GM18498 (cell line): ENCODE data around the gene SNU13.
A peak's percentile ranks its signal among the peaks of the same experiment; 100 is the strongest.
"Not testable (repeated sequence)": the region's sequence is repeated elsewhere in the genome, so short reads cannot be mapped to it uniquely, and the experiment has no call there.

Experiments used
- ATAC-seq: cut with Tn5 transposase; IDR thresholded peaks from one replicate; pipeline ENCODE4 v1.9.1; 2021; ENCODE audit warnings: mild to moderate bottlenecking, moderate library complexity; ENCODE audit not compliant: unreplicated experiment

SNU13 gene

GRCh38 chr22:41688365-41689211 is at the start of gene SNU13:
Gene SNU13 (minus strand): TSS chr22:41688867. CDS start chr22:41688796, 71 bp downstream.
- peak; percentile 77 for ATAC-seq

- ATAC-seq = not testable (repeated sequence)
Measured at GRCh38 chr22:41733241-41733640, 44.6 kb upstream of the SNU13 start.

GRCh38 chr22:41732096-41732772 is 43.6 kb upstream of the SNU13 start:
- ATAC-seq = no peak

- no peak for ATAC-seq
Measured at GRCh38 chr22:41731609-41732008, 42.9 kb upstream of the SNU13 start.

GRCh38 chr22:41725510-41726110 is 36.9 kb upstream of the SNU13 start:
- no peak for ATAC-seq

- ATAC-seq = no peak
Measured at GRCh38 chr22:41722496-41722895, 33.8 kb upstream of the SNU13 start.

- ATAC-seq = no peak
Measured at GRCh38 chr22:41713004-41713403, 24.3 kb upstream of the SNU13 start.

GRCh38 chr22:41709341-41709740 is 20.7 kb upstream of the SNU13 start:
- no peak for ATAC-seq

- ATAC-seq = no peak
Measured at GRCh38 chr22:41702763-41703162, 14.1 kb upstream of the SNU13 start.

GRCh38 chr22:41700108-41700364 is 11.4 kb upstream of the SNU13 start:
- no peak for ATAC-seq

GRCh38 chr22:41699264-41700107 is 10.8 kb upstream of the SNU13 start, which contains the start of gene MEI1:
Gene MEI1 (plus strand): TSS chr22:41699503. CDS start chr22:41699539, 36 bp downstream.
- ATAC-seq = no peak

- no peak for ATAC-seq
Measured at GRCh38 chr22:41697126-41697775, 8.6 kb upstream of the SNU13 start.

- ATAC-seq = no peak
Measured at GRCh38 chr22:41696703-41697102, 8.0 kb upstream of the SNU13 start.

GRCh38 chr22:41695211-41695610 is 6.5 kb upstream of the SNU13 start:
- ATAC-seq = no peak

- no peak for ATAC-seq
Measured at GRCh38 chr22:41690476-41690875, 1.8 kb upstream of the SNU13 start.

GRCh38 chr22:41687901-41688364 is 734 bp downstream of the SNU13 start:
- peak; percentile 32 for ATAC-seq

- not testable (repeated sequence) for ATAC-seq
Measured at GRCh38 chr22:41686890-41687289, 1.8 kb downstream of the SNU13 start.

- no peak for ATAC-seq
Measured at GRCh38 chr22:41684194-41684593, 4.5 kb downstream of the SNU13 start.

GRCh38 chr22:41683616-41684015 is 5.1 kb downstream of the SNU13 start:
- ATAC-seq = no peak

GRCh38 chr22:41683052-41683451 is 5.6 kb downstream of the SNU13 start:
- no peak for ATAC-seq
